ENCODE measurements around the gene LAMC1.

- TF ChIP-seq EZH2 (IDR thresholded peaks at IDR 0.05; ENCODE audit: low read length, missing control alignments), result no peak
- TF ChIP-seq CTCF (conservative IDR thresholded peaks at IDR 0.05 in 1 of 2, IDR thresholded peaks at IDR 0.05 in 1 of 2; ENCODE audit: low read depth in 1 of 2, low read length in 2 of 2), result no peak
Measured at GRCh38 chr1:183101841-183102276, 78.6 kb downstream of the LAMC1 start.

Data from fibroblast of lung (primary cell).